GM15510 (cell line): ENCODE results near the gene ATM.

ENCODE experiments used
- POLR2A ChIP-seq: IDR thresholded peaks from 3 replicates; pipeline ENCODE4 v1.6.1; 2011; ENCODE audit warnings: borderline replicate concordance; ENCODE audit not compliant: insufficient read length; ENCODE audit errors: extremely low read depth

Gene ATM

DNA sequence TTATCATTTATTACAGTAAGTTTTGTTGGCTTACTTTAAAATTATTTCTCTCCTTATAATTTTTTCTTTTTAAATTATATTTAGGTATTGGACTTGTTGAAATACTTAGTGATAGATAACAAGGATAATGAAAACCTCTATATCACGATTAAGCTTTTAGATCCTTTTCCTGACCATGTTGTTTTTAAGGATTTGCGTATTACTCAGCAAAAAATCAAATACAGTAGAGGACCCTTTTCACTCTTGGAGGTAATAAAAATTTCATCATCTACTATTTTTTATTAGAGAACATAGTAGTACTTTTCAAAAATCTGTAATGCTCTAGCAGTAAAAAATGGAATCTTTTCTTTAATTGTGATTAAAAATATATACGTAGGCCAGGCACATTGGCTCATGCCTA is 70.4 kb downstream of the ATM start:
- no peak for TF ChIP-seq POLR2A

DNA sequence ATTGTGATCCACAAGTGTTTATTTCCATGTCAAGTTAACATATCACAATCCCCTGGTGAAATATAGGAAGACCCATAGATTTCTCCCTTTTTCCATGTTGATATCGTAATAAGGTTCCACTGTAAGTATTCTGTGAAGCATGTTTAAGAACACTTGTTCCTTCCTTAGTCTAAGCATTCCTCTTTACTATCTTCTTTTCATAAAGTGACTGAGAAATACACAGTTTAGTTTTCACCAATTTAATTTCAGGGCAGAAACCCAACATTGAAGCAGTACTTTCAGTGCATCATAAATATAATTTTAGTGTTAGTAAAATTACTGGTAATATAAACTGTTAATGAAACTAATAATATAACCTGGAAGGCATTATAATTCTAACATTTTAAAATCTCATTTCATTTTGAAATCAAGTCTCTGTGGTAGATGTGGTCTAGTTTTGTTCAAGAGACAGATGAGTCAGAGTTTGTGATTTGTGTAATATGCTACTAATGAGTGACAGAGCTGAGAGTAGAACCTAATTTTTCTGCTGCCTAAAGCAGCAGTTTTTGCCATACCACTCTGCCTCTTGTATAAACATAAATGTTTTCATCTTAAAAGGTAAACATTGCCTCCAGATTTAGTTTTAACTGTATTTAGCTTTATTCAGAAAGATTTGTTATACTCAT is 79.4 kb downstream of the ATM start:
- no peak for TF ChIP-seq POLR2A

- TF ChIP-seq POLR2A, result no peak
Measured at GRCh38 chr11:108307751-108308150, 84.9 kb downstream of the ATM start.

GRCh38 chr11:108313444-108313843 is 90.6 kb downstream of the ATM start:
- TF ChIP-seq POLR2A, result no peak

- no peak for TF ChIP-seq POLR2A
Measured at GRCh38 chr11:108316061-108316460, 93.2 kb downstream of the ATM start.

DNA sequence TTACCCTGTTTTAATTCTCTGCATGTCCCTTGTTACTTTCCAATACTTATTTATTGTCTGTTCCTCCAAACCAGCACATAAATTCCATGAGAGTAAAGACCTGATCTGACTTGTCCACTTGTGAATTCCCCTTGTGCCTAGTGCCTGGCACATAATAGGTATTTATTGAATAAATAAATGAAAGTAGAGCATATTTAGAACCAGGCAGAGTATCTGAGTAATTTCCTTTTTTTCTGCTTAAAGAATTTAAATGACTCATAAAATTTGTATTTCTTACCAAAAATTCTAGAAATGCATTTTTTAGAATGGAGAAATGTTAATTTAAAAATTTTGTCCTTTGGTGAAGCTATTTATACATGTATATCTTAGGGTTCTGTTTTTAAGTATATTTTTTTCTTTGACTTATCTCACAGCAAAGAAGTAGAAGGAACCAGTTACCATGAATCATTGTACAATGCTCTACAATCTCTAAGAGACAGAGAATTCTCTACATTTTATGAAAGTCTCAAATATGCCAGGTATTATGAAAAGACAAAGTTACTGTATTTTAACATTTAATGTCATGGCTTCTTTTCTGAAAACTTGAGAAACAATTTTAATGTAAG is 96.8 kb downstream of the ATM start:
- TF ChIP-seq POLR2A, result no peak

DNA sequence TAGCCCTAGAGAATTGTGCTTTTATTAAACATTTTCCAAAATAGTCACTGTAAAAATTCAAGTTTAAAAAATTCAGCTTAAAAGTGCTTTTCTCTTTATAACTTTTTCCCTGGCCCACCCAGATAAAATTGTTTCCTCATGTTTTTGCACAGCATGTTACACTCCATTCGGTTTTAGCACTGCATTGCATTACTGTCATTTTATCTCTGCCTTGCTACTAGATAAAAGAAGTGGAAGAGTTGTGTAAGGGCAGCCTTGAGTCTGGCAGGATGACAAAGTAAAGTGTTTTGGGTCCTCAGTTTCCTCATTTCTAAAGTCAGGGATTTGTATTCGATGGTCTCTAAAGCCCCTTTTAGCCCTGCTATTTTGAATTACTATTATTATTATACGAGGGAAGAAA is 99.8 kb downstream of the ATM start:
- TF ChIP-seq POLR2A, result no peak

GRCh38 chr11:108324587-108324986 is 101.7 kb downstream of the ATM start:
- no peak for TF ChIP-seq POLR2A

DNA sequence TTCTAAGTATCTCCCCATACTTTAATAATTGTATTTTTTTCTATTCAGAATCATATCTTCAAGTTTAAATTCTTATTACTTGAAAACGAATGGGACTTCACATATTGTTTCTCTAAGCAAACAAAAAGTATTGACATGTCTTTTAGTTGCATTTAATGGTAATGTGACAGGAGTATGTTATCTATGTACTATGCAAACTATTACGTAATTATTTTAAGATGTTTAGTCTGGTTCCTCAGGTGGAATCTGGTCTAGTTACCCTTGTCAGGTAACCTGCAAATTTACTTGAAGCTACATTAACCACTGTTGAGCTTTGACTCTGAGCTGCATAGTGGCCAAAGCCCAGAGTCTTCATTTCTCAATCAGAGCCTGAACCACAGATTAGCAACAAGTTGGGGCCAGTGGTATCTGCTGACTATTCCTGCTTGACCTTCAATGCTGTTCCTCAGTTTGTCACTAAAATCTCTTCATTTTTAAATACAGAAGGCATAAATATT is 110.6 kb downstream of the ATM start:
- no peak for TF ChIP-seq POLR2A

DNA sequence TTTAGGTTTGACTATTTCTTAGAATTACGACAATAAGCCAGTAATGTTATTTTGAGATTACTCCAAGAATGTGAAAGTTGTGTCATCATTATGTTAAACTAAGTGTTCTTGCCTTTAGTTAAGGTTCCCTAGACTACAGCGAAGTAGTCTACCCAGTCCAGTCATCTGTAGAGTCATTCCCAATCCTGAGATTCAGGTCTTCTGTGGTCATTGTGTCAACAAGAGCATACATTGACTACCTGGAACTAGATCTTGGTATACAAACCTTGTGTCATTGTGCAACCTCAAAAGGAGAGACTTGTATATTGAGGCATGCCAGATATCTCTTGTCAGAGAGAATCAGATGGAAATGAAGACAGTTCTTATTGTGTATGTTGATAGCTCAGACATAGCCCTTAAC is 115.9 kb downstream of the ATM start:
- no peak for TF ChIP-seq POLR2A

GRCh38 chr11:108340973-108341372 is 118.1 kb downstream of the ATM start:
- TF ChIP-seq POLR2A, result no peak

DNA sequence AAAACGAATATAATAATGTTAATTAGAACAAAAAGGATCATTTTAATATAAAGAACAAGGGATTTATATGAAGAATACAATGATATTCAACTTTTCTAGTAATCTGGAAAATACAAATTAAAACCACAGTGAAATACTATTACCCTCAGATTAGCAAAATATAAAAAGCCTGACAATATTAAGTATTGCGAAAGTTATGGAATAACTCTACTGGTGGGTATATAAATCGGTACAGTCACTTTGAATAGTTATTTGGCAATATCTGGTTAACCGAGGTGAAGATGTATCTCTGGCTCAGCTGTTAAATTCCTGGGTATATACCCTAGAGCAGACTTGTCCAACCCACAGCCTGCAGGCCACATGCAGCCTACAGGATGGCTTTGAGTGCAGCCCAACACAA is 118.8 kb downstream of the ATM start:
- no peak for TF ChIP-seq POLR2A

DNA sequence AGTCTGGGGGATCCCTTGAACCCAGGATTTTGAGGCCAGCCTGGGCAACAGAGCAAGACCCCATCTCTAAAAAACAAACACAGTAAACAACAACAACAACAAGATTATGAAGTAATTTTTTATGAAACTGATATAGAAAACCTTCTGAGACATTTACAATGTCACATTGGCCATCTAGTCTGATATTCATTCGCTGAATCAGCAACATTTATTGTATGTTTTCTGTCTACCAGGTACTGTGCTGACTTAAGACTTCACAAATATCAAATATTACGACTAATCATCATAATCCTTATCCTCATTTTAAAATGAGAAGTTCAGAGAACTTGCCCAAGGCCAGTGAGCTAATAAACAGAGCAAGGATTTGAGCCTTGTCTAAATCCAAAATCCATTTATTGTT is 120.8 kb downstream of the ATM start:
- TF ChIP-seq POLR2A, result no peak

DNA sequence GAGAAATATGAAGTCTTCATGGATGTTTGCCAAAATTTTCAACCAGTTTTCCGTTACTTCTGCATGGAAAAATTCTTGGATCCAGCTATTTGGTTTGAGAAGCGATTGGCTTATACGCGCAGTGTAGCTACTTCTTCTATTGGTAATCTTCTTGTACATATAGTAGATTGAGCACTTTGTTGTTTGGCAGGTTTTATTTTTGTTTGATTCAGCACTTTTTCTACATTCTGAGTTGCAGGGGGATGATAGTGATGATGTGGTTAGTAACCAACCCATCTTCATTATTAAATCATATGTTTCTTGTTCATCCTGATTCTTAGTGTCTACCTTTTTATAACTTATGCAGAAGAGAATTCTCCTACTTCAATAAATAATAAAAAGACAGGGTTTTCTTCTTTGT is 122.9 kb downstream of the ATM start:
- no peak for TF ChIP-seq POLR2A

GRCh38 chr11:108346451-108346850 is 123.6 kb downstream of the ATM start:
- TF ChIP-seq POLR2A, result no peak

GRCh38 chr11:108351468-108351867 is 128.6 kb downstream of the ATM start:
- TF ChIP-seq POLR2A, result no peak
